ACC112 (cell line): ENCODE measurements around the gene HLF.

Experiments
- H2AFZ ChIP-seq: fragments of 200-600 bp; sonication (generic); one replicate; pipeline ENCODE4 v1.6.0; 2017; ENCODE audit warnings: antibody characterized with exemption, low read length; ENCODE audit not compliant: unreplicated experiment
- H3K27ac ChIP-seq: fragments of 200-600 bp; sonication (generic); 2 replicates; pipeline ENCODE4 v1.5.1; 2014; ENCODE audit warnings: low read depth, mild to moderate bottlenecking, antibody characterized with exemption, low read length, moderate library complexity
- H3K27me3 ChIP-seq: fragments of 200-600 bp; sonication (generic); 2 replicates; pipeline ENCODE4 v1.6.1; 2014; ENCODE audit warnings: mild to moderate bottlenecking, antibody characterized with exemption, low read length, moderate library complexity, mixed read lengths; ENCODE audit not compliant: insufficient read depth
- H3K36me3 ChIP-seq: fragments of 200-600 bp; sonication (generic); 2 replicates; pipeline ENCODE4 v1.6.1; 2016; ENCODE audit warnings: mild to moderate bottlenecking, antibody characterized with exemption, low read length, moderate library complexity, mixed read lengths; ENCODE audit not compliant: insufficient read depth
- H3K4me1 ChIP-seq: fragments of 200-600 bp; sonication (generic); one replicate; pipeline ENCODE4 v1.6.1; 2016; ENCODE audit warnings: low read length, mixed read lengths; ENCODE audit not compliant: insufficient read depth, unreplicated experiment, control insufficient read depth
- H3K4me3 ChIP-seq: fragments of 200-600 bp; sonication (generic); 2 replicates; pipeline ENCODE4 v1.5.1; 2014; ENCODE audit warnings: mild to moderate bottlenecking, low read depth, low read length
- H3K79me2 ChIP-seq: fragments of 200-600 bp; sonication (generic); one replicate; pipeline ENCODE4 v1.6.0; 2016; ENCODE audit warnings: low read length; ENCODE audit not compliant: control insufficient read depth, unreplicated experiment, insufficient read depth

HLF gene

DNA sequence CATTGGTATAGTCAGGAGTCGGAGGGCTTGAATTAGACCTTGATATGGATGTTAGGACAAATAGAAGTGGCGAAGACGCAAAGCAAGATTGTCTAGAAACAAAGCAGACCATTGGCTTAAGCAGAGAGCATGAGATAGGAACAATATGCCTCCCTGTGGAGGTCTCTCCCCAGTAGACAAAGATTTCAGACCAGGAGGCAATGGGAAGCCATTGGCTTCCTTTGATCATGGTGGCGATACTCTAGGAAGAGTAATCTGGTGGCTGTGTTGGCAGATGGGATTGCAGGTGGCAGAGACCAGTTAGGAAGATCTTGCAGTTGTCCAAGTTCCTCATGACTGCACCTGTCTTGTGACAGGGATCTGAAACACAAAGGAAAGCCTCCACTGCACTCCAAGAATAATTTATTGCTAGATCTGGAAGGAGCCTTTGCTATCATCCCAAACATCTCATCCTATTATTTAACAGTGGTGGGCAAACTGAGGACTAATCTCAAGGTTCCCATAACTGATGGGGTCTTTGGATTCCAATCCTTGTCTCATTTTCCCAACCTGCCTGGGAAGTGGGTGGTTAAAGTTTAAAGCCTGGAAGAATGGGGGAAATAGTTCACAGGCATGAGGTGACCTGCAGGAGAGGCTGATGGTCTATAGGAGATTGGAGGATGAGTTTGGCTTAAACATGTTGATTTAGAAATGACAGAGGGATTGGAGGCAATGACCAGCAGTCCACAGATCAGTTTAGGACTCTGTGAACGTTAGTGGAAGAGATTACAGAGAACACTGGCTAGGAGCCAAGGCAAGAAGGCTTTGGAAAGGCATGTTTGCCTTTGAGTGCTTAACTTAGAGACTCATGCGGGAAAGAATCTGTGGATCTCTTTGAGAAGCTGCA lies 37.0 kb downstream of the HLF start:
- Histone ChIP-seq H3K27ac (no peak overlapping the region), H3K27me3 (peaks cover 38% of the 10 kb centered on the region), H3K4me1 (no peaks in the 10 kb centered on the region), H3K79me2 (no peaks in the 10 kb centered on the region), H3K4me3 (no peak overlapping the region), H2AFZ (no peak overlapping the region), H3K36me3 (no peaks in the 10 kb centered on the region)

DNA sequence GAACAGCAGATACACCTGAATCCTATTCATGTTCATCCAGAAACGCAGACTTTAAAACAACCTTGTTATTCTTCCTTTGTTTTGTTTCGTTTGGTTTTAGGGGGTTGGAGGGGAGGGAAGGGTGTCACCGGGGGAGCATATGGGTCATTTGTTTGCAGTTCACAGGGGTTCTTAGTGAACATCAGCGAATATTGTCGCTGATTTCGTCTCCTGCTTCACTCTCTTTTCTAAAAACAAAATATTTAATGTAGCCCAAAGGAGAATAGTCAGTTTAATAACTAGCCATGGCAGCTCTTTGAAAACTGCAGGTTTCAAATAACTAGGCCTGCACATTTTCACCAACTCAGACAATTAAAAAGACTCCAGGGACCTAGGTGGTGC lies 37.6 kb downstream of the HLF start:
- H3K4me1 ChIP-seq = no peaks in the 10 kb centered on the region
- H3K27ac ChIP-seq = no peak overlapping the region
- H3K27me3 ChIP-seq = peaks cover 34% of the 10 kb centered on the region
- no peak overlapping the region for H2AFZ ChIP-seq
- H3K36me3 ChIP-seq = no peaks in the 10 kb centered on the region
- H3K79me2 ChIP-seq = no peaks in the 10 kb centered on the region
- H3K4me3 ChIP-seq = no peak overlapping the region

DNA sequence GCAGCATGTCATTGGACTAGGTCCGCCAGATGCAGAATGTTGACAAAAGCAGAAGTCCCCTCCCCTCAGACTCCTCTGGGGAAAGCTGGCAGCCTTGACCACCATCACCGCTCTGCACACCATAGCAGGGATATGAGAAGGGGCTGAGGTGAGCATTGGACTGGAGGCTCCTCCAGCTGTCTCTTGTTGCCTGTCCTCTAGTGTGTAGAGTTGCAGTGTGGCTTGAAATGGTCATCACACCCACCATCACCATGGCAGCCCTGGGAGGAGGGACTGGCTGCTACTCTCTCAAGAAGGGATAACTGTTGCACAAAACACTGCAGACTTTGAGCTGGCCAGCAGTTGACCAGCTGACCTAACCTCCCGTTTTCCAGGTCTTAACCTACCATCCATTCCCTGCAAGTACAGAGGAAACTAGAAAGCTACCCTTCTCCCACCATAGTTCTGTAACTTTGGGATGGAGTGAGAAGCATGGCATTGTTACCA lies 38.3 kb downstream of the HLF start:
- H3K4me3 ChIP-seq = no peak overlapping the region
- peaks cover 40% of the 10 kb centered on the region for H3K27me3 ChIP-seq
- H3K36me3 ChIP-seq = no peaks in the 10 kb centered on the region
- H3K27ac ChIP-seq = no peak overlapping the region
- no peaks in the 10 kb centered on the region for H3K4me1 ChIP-seq
- H2AFZ ChIP-seq = no peak overlapping the region
- H3K79me2 ChIP-seq = no peaks in the 10 kb centered on the region

DNA sequence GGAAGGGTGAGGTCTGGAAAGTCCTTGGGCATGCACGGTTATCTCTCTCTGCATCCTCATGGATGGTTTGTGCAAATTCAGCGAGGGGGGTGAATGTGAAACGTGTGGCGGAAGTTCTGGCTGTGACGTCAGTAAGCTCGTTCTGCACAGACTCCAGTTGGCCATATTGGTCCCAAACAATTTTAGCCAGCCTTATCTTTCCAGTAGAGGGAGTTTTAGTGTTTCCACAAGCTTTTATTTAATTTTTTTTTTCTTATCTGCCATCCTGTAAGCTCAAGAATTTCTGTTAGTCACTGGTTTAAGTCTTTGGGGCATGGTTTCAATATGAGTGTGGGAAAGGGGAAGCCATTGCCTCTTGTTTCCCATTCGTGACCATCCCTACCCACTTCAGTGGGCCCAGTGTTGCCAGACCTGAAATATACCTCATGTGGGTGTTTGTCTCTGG lies 39.0 kb downstream of the HLF start:
- no peaks in the 10 kb centered on the region for H3K36me3 ChIP-seq
- no peaks in the 10 kb centered on the region for H3K79me2 ChIP-seq
- H3K27me3 ChIP-seq = peaks cover 37% of the 10 kb centered on the region
- no peak overlapping the region for H3K4me3 ChIP-seq
- no peak overlapping the region for H2AFZ ChIP-seq
- H3K4me1 ChIP-seq = no peaks in the 10 kb centered on the region
- no peak overlapping the region for H3K27ac ChIP-seq

DNA sequence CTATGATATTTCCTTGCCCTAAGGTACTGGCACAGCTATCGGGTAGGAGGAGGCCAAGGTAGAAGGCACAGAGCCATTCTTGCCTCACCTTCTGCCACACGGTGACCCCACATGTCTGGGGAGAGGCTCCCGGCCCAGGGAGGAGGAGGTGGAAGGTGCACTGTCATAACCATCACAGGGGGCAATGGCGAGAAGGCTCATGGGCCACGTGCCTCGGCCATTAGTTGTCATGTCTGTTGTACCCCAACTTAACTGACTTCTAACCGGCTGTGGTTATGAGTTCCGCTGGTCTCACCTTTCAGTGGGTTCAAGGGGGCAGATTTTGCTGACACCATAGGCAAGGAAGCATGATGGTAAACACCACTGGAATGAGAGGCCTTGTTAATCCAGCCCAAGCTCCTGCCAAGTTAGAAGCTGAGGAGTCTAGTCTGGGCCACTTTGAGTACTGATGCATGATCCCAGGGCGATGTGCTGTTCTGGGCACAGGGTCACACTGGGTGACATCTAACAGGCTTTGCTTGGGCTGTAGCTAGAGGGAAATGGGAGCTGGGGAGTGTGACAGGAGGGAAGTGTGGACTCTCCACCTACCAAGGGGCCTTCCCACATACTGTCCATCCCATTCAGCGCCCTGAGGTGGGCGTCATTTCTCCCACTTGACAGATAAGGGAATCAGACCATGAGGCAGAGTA lies 39.6 kb downstream of the HLF start:
- Histone ChIP-seq H2AFZ (no peak overlapping the region), H3K36me3 (no peaks in the 10 kb centered on the region), H3K4me1 (no peaks in the 10 kb centered on the region), H3K79me2 (no peaks in the 10 kb centered on the region), H3K27ac (no peak overlapping the region), H3K27me3 (peaks cover 33% of the 10 kb centered on the region), H3K4me3 (no peak overlapping the region)

DNA sequence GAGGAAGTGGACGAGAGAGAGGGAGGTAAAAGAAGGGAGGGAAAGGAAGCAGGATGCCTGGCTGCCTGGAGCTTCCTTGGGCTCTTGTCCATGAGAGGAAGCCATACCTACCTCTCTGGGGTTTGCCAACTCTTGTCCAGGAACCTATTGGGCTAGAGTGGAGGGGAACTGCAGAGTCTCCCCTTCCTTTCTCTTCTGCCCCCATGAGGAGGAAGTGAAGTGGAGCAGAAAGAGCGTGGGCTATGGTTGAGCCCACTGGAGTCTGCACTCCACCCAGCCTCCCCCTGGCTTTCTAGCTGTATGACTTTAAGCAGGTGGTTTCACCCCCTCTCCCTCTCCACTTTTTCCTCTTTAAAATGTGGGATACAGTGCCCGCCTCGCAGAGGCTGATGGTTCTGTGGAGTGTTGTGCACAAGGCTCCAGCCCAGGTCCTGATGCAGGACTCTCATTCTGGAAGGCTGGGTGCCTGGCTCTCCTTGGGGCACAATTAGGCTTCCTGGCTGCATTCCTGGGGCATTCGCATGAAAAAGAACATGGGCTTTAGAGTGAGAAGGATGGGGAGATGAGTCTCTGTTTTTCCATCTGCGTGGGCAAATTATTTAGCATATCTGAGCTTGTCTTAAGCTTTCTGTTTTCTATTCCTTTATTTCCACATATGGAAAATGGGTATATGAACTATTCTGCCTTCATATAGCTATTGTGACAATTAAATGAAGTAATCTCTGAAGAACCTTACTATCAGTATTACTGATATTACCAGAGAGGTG lies 40.7 kb downstream of the HLF start:
- Histone ChIP-seq H2AFZ (no peak overlapping the region), H3K27me3 (peaks cover 38% of the 10 kb centered on the region), H3K36me3 (no peaks in the 10 kb centered on the region), H3K4me3 (no peak overlapping the region), H3K79me2 (no peaks in the 10 kb centered on the region), H3K27ac (no peak overlapping the region), H3K4me1 (no peaks in the 10 kb centered on the region)

DNA sequence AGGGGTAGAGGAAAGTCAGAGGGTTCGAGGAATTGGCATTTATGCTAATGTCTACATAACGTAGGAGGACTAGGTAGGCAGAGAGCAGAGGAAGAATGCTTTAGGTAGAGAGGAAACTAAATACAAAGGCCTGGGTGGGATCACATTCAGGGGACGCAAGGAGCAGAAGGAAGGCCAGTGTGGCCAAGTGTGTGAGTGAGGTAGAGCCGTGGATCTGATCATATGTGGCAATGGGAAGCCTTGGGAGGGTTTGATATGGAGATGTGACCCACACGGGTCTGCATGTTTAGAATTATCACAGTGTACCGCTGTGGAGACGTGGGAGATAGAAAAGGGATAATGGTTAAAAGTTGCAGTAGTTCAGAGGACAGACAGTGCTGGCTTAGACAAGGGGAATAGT lies 43.1 kb downstream of the HLF start:
- Histone ChIP-seq H3K27me3 (peaks cover 25% of the 10 kb centered on the region), H3K4me3 (no peak overlapping the region), H3K4me1 (no peaks in the 10 kb centered on the region), H2AFZ (no peak overlapping the region), H3K79me2 (no peaks in the 10 kb centered on the region), H3K36me3 (no peaks in the 10 kb centered on the region), H3K27ac (no peak overlapping the region)

DNA sequence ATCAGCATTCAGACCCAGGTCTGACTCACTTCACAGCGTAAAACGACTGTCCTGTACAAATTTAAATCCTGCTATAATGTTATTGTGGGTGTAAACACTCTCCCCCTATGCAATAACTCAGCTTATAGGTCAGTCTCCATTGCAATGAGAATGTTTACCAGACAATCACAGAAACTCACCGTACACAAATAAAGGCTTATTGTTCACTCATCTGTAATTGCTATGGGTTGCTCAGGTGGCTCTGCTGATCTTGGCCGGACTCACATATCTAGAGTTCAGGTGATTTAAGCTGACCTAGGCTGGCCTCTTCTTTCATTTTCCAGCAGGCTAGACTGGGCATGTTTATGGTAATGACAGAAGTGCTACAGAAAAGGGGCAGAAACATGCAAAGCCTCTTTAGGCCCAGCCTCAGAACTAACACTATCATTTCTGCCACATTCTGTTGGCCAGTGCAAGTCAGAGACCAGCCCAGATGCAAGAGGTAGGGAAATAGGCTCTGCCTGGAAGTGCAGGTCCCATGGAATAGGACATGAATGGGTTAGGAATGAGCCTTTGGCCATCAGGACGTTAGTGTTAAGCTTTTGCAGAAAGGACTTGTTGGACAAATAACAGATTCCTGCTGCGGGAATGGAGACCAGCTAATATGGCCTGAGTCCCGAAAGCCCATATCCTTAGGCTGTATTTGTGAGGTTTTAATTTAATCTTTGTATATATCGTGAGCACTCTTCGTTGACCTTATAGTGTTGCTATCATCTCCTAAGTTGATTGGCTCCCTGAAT lies 44.0 kb downstream of the HLF start:
- Histone ChIP-seq H2AFZ (no peak overlapping the region), H3K27ac (no peak overlapping the region), H3K4me1 (no peaks in the 10 kb centered on the region), H3K79me2 (no peaks in the 10 kb centered on the region), H3K4me3 (no peak overlapping the region), H3K27me3 (peaks cover 29% of the 10 kb centered on the region), H3K36me3 (no peaks in the 10 kb centered on the region)

DNA sequence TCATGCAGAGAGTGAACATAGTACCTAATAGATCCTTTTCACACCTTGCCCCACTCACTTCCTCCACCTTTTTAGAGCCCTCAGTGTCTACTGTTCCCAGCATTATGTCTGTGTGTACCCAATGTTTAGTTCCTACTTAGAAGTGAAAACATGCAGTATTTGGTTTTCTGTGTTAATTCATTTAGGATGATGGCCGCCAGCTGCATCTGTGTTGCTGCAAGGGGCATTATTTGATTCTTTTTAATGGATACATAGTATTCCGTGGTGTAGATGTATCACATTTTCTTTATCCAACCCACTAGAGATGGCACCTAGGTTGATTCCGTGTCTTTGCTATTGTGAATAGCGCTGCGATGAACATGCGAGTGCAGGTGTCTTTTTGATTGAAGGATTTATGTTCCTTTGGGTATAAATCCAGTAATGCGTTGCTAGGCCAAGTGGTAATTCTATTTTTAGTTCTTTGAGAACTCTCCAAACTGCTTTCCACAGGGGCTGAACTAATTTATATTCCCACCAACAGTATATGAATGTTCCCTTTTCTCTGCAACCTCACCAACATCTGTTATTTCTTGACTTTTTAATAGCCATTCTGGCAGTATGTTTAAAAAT lies 47.1 kb downstream of the HLF start:
- no peak overlapping the region for H2AFZ ChIP-seq
- no peaks in the 10 kb centered on the region for H3K4me1 ChIP-seq
- H3K36me3 ChIP-seq = no peaks in the 10 kb centered on the region
- H3K27ac ChIP-seq = no peak overlapping the region
- H3K27me3 ChIP-seq = peaks cover 56% of the 10 kb centered on the region
- no peak overlapping the region for H3K4me3 ChIP-seq
- no peaks in the 10 kb centered on the region for H3K79me2 ChIP-seq

DNA sequence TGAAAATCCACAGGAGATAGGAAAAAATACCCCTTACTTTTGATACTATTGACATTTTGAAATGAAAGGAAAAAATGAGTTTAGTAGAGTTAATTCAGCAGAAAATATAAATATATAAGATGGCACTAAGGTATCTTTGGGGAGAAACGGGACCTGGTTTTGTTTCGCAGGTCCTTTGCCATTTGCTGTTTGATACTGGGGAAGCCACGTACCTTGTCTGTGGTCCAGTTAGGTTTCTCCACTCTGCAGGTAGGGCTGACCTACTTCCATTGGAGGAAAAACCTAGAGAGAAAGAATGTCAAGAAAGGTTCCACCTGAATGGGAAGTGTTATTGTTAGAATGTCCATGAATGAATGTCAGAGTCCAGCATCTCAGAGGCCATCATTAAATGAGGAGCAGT lies 48.1 kb downstream of the HLF start:
- Histone ChIP-seq H3K27ac (no peak overlapping the region), H3K27me3 (peaks cover 57% of the 10 kb centered on the region), H3K4me3 (no peak overlapping the region), H3K4me1 (no peaks in the 10 kb centered on the region), H2AFZ (no peak overlapping the region), H3K79me2 (no peaks in the 10 kb centered on the region), H3K36me3 (no peaks in the 10 kb centered on the region)
